ENCODE measurements around the gene LIPT2. TPM values are rescaled to one million over a fixed set of nuclear protein-coding genes. Genes with fewer than 3 reads are reported as not detected.

The LIPT2 gene
- total RNA-seq, 1 experiment from 2014 or later, result 22.9 TPM

DNA sequence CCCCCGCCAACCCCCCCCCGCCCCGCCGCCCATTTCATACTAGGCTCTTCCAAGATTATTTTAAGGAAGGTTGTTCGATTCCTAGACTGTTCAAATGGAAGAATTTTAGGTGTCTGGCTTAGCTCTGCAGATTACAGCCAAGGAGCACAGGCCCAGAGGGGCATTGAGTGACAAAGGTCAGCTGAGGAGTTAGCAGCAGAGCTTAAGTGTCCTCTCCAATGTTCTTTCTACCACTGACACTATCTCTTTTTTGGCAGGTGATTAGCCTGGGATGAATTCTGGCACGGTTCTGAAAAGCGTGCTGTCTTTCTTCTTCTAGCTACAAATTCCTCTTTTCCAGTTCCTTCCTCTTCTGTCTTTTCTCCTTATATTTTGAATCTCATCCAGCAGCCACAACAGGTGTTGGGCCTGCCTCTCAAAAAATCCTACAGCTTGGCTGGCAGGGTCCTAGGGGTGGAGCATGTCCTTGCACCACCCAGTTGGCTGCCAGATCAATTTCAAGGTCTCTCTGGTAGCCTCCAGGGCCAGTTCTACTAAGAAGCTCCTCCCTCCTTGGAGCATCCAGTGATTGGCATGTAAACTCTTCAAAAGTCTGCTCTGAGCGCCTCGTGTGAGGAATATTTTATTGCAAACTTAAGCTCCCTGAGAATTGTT is 49.2 kb downstream of the LIPT2 start:
- Histone ChIP-seq H3K36me3 (replicated peaks; ENCODE audit: control insufficient read depth, insufficient read depth, low read length) (no peaks in the 10 kb centered on the region), H3K4me3 (ENCODE audit: insufficient read depth, low read depth, low read length) (no peak overlapping the region), H3K27me3 (ENCODE audit: control insufficient read depth, insufficient read depth, low read length) (no peaks in the 10 kb centered on the region)
- DNase-seq, result no peak

DNA sequence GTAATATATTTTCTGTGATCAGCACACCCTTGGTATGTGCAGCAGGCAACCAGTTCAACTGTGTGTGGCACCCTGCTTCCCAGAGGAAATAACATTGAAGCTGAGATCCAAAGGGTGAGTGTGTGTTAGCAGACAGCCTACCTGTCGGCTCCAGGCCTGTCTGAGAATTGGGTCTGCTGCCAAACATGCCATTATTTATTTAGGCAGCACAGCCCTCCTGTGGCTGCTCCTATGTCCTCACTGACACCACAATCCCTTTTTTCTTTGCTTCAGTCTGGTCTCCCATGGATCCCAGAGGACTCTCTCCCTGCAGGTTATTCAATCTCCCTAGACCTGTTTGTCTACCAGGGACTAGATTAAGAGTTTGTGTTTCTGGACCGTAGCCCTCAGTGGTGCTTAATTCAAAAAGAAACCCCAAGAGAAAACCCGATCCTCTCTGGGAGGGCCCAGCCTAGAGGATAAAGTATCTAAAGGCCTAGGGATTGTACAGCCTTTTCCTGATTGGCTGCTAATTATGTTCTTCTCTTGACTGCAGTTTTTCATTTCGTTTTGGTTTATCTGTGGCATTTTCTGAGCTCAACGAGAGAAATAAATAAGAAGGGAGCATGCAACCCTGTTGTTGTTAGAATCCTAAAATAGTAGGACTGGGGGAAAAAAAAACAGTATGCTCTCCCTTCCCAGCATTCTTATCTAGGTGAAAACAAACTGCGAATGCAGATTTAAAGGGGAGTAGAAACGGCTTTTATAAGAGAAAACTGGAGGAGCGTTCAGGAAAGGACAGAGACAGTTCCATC is 50.3 kb downstream of the LIPT2 start:
- Histone ChIP-seq H3K4me3 (ENCODE audit: insufficient read depth, low read depth, low read length) (no peak overlapping the region), H3K36me3 (replicated peaks; ENCODE audit: control insufficient read depth, insufficient read depth, low read length) (no peaks in the 10 kb centered on the region), H3K27me3 (ENCODE audit: control insufficient read depth, insufficient read depth, low read length) (no peaks in the 10 kb centered on the region)
- DNase-seq, result no peak

DNA sequence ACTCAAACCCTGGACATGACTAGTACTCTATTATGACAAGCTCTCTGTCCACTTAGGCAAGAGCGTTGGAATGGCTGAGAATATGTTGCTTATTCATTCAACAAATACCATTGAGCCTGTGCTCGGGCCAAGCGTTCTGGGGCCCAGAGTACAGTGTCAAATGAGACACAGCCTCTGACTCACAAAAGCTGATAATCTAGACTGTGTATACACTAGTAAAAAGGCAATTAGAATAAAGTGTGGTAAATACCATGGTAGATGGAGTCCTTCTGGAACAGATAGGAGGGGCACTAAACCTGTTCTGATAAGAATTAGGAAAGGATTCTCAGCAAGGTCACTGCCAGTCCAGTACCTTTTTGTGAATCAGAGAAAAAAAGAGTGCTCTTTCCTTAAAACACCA is 50.9 kb downstream of the LIPT2 start:
- Histone ChIP-seq H3K4me3 (ENCODE audit: insufficient read depth, low read depth, low read length) (no peak overlapping the region), H3K36me3 (replicated peaks; ENCODE audit: control insufficient read depth, insufficient read depth, low read length) (no peaks in the 10 kb centered on the region), H3K27me3 (ENCODE audit: control insufficient read depth, insufficient read depth, low read length) (no peaks in the 10 kb centered on the region)
- no peak for DNase-seq

Other genes with a start within 250 kb of the LIPT2 start
- 0.14 TPM in 1 of 2 replicates, not detected in the other for gene P4HA3, start 182.1 kb downstream of the LIPT2 start, total RNA-seq (2014; rRNA removed; shearing (Covaris generic))
- gene PGM2L1, start 95.3 kb downstream of the LIPT2 start, total RNA-seq (2014; rRNA removed; shearing (Covaris generic)), result 13.4 and 17.9 TPM in 2 replicates
- 26.7 and 27.5 TPM in 2 replicates for gene KCNE3, start 26.2 kb downstream of the LIPT2 start, total RNA-seq (2014; rRNA removed; shearing (Covaris generic))
- 31.8 and 36.8 TPM in 2 replicates for gene POLD3, start 98.9 kb upstream of the LIPT2 start, total RNA-seq (2014; rRNA removed; shearing (Covaris generic))
- not detected in 2 replicates for gene CHRDL2, start 237.7 kb upstream of the LIPT2 start, total RNA-seq (2014; rRNA removed; shearing (Covaris generic))

All from H7 (cell line).